ENCODE results near the gene ARMC9. TPM values are rescaled to one million over a fixed set of nuclear protein-coding genes. Genes with fewer than 3 reads are reported as not detected.
A peak's percentile ranks its signal among the peaks of the same experiment; 100 is the strongest.

ARMC9 gene
- total RNA-seq, 4 donors from 2014 or later = 16.8 to 47.6 (median 39.3) TPM

GRCh38 chr2:231259104-231259503 is 60.7 kb downstream of the ARMC9 start:
- no peak overlapping the region for H3K4me3 ChIP-seq
- intact Hi-C loops (cut with DNase I; ENCODE audit: low total_unique reads) = no loop called here
- DNase-seq = no peak

GRCh38 chr2:231260442-231261208 is 62.2 kb downstream of the ARMC9 start:
- Histone ChIP-seq H3K4me1 (no peaks in the 10 kb centered on the region), H3K36me3 (no peaks in the 10 kb centered on the region), H3K4me3 (no peak overlapping the region), H3K9me3 (no peaks in the 10 kb centered on the region), H3K27ac (no peak overlapping the region), H3K27me3 (no peaks in the 10 kb centered on the region)
- intact Hi-C loops (cut with DNase I; ENCODE audit: low total_unique reads) = no loop called here
- TF ChIP-seq POLR2A (IDR thresholded peaks at IDR 0.05) (no peak), CTCF (IDR thresholded peaks at IDR 0.05) (no peak)
- DNase-seq = no peak

More at GRCh38 chr2:231259104-231259503, 60.7 kb downstream of the ARMC9 start:
- Histone ChIP-seq H3K9me3 (no peaks in the 10 kb centered on the region), H3K27me3 (no peaks in the 10 kb centered on the region), H3K36me3 (no peaks in the 10 kb centered on the region), H3K27ac (no peak overlapping the region), H3K4me1 (no peaks in the 10 kb centered on the region)
- no peak for TF ChIP-seq CTCF (IDR thresholded peaks at IDR 0.05)
- no peak for TF ChIP-seq POLR2A (IDR thresholded peaks at IDR 0.05)

- H3K9me3 ChIP-seq = no peaks in the 10 kb centered on the region
- no peaks in the 10 kb centered on the region for H3K4me1 ChIP-seq
- TF ChIP-seq CTCF (IDR thresholded peaks at IDR 0.05) (no peak), POLR2A (IDR thresholded peaks at IDR 0.05) (no peak)
- no peak for DNase-seq
- H3K4me3 ChIP-seq = no peak overlapping the region
- H3K36me3 ChIP-seq = no peaks in the 10 kb centered on the region
- no peaks in the 10 kb centered on the region for H3K27me3 ChIP-seq
- intact Hi-C loops (cut with DNase I; ENCODE audit: low total_unique reads) = no loop called here
- H3K27ac ChIP-seq = no peak overlapping the region
Measured at GRCh38 chr2:231263118-231263831, 64.8 kb downstream of the ARMC9 start.

- Histone ChIP-seq H3K36me3 (no peaks in the 10 kb centered on the region), H3K4me3 (peak overlapping the region; percentile 8 to 18), H3K27ac (peak overlapping the region; percentile 94 to 95), H3K4me1 (no peaks in the 10 kb centered on the region), H3K27me3 (no peaks in the 10 kb centered on the region), H3K9me3 (no peaks in the 10 kb centered on the region)
- TF ChIP-seq POLR2A (IDR thresholded peaks at IDR 0.05) (no peak), CTCF (IDR thresholded peaks at IDR 0.05) (peak in 2 of 4 experiments; percentile 7 to 14)
- intact Hi-C loops (cut with DNase I; ENCODE audit: low total_unique reads) = no loop called here
- peak; percentile 69 to 82 for DNase-seq
Measured at GRCh38 chr2:231270221-231271114, 72.0 kb downstream of the ARMC9 start.

Measured in uterus (tissue), 4 donors.